Endothelial cell (in vitro differentiated cells): ENCODE measurements around the gene DACH2. TPM values are rescaled to one million over a fixed set of nuclear protein-coding genes. Genes with fewer than 3 reads are reported as not detected.

Experiments used
- DNase-seq: peaks from one replicate; pipeline ENCODE4 v3.0.0; 2021; ENCODE audit warnings: low spot score
- H3K27ac Mint-ChIP-seq: one replicate; pipeline ENCODE4 v1.8.0; 2021; ENCODE audit warnings: mixed read lengths, inconsistent platforms; ENCODE audit not compliant: unreplicated experiment
- H3K27me3 Mint-ChIP-seq: one replicate; pipeline ENCODE4 v1.8.0; 2021; ENCODE audit warnings: mild to moderate bottlenecking, moderate library complexity, mixed read lengths, inconsistent platforms; ENCODE audit not compliant: unreplicated experiment
- H3K36me3 Mint-ChIP-seq: one replicate; pipeline ENCODE4 v1.8.0; 2021; ENCODE audit warnings: mild to moderate bottlenecking, low read depth, mixed read lengths, inconsistent platforms; ENCODE audit not compliant: unreplicated experiment
- H3K4me1 Mint-ChIP-seq: one replicate; pipeline ENCODE4 v1.8.0; 2021; ENCODE audit warnings: mild to moderate bottlenecking, mixed read lengths, inconsistent platforms; ENCODE audit not compliant: unreplicated experiment
- H3K4me3 Mint-ChIP-seq: one replicate; pipeline ENCODE4 v1.8.0; 2021; ENCODE audit warnings: mild to moderate bottlenecking, mixed read lengths, inconsistent platforms; ENCODE audit not compliant: unreplicated experiment
- H3K9me3 Mint-ChIP-seq: one replicate; pipeline ENCODE4 v1.8.0; 2021; ENCODE audit warnings: mixed read lengths, inconsistent platforms; ENCODE audit not compliant: unreplicated experiment
- CTCF ChIP-seq: fragments of 200-600 bp; sonication (generic); IDR thresholded peaks from one replicate; pipeline ENCODE4 v1.5.0; 2021; ENCODE audit warnings: antibody characterized with exemption; ENCODE audit not compliant: unreplicated experiment
- total RNA-seq: library from RNA; stranded (reverse); fragmentation: NEBNext Ultra II Directional; extraction: Animal tissue kit (Norgen Biotek cat#: 25700); gene quantifications from one replicate; pipeline ENCODE4 v1.2.1, GENCODE V29; 2021; ENCODE audit not compliant: unreplicated experiment

The DACH2 gene
- total RNA-seq, 1 donor from 2014 or later = 0.08 TPM

- no peak for DNase-seq
- no peaks in the 10 kb centered on the region for H3K27me3 Mint-ChIP-seq
- no peaks in the 10 kb centered on the region for H3K4me1 Mint-ChIP-seq
- H3K4me3 Mint-ChIP-seq = no peak overlapping the region
- no peaks in the 10 kb centered on the region for H3K36me3 Mint-ChIP-seq
- TF ChIP-seq CTCF = no peak
- no peaks in the 10 kb centered on the region for H3K9me3 Mint-ChIP-seq
- H3K27ac Mint-ChIP-seq = no peak overlapping the region
Observed at GRCh38 chrX:86604607-86605006, 456.4 kb downstream of the DACH2 start.

- no peak for DNase-seq
- Mint-ChIP-seq H3K36me3 (no peaks in the 10 kb centered on the region), H3K4me3 (no peak overlapping the region), H3K27me3 (peaks cover 1% of the 10 kb centered on the region), H3K9me3 (no peaks in the 10 kb centered on the region), H3K27ac (no peak overlapping the region), H3K4me1 (no peaks in the 10 kb centered on the region)
- TF ChIP-seq CTCF = no peak
Observed at GRCh38 chrX:86696951-86697350, 548.7 kb downstream of the DACH2 start.

DNA sequence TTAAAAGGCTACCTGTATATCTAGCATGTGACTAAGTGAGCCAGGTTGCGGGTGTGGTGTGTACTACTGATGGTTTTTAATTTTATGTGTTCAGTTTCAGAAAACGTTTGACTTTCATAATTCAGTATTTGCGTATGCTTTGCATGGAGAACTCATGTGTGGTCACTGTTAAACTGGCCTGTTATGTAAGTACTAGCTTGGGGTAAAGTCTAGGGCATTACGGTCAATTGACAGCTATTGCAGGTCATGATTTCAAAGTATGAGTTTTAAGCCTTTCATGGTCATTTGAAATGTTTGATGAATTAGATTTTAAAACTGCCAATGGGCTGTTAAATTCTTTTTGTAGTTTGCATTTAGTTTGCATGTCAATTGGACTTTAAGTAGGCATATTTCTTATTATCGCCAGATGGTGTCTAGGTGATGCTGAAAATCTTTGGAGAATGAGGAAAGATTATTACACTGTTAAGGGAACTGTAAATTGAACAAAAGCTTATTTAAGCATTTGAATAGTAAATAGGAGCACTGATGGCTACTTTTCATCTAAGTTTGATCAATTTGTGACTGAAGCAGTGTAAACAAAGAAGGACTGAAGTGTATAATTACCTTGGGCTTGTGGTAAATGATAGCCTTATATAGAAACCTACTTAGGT lies 563.4 kb downstream of the DACH2 start:
- TF ChIP-seq CTCF = no peak
- H3K9me3 Mint-ChIP-seq = no peaks in the 10 kb centered on the region
- H3K4me3 Mint-ChIP-seq = no peak overlapping the region

DNA sequence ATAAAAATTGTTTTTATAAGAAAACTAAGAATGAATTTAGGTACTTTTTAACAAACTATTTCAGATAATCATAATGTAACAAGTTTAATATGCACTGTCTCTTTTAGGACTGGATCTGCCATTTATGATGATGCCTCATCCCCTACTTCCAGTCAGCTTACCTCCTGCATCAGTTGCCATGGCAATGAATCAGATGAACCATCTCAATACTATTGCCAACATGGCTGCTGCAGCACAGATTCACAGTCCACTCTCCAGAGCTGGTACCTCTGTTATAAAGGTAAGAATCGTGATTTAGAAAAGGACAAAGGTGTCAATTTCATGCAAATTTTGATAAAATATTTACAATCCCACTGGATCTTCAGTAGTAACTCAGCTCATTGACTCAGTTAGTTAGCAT lies 566.2 kb downstream of the DACH2 start:
- no peak overlapping the region for H3K4me3 Mint-ChIP-seq
- H3K27ac Mint-ChIP-seq = no peak overlapping the region
- no peaks in the 10 kb centered on the region for H3K4me1 Mint-ChIP-seq
- DNase-seq = no peak
- no peaks in the 10 kb centered on the region for H3K27me3 Mint-ChIP-seq
- no peak for TF ChIP-seq CTCF
- H3K36me3 Mint-ChIP-seq = no peaks in the 10 kb centered on the region
- no peaks in the 10 kb centered on the region for H3K9me3 Mint-ChIP-seq

More for the DNA sequence above, 563.4 kb downstream of the DACH2 start:
- H3K4me1 Mint-ChIP-seq = no peaks in the 10 kb centered on the region
- H3K36me3 Mint-ChIP-seq = no peaks in the 10 kb centered on the region
- H3K27ac Mint-ChIP-seq = no peak overlapping the region
- H3K27me3 Mint-ChIP-seq = no peaks in the 10 kb centered on the region
- no peak for DNase-seq

- Mint-ChIP-seq H3K27me3 (no peaks in the 10 kb centered on the region), H3K27ac (no peak overlapping the region)
Observed at GRCh38 chrX:86724277-86724676, 576.0 kb downstream of the DACH2 start.

More at GRCh38 chrX:86724277-86724676, 576.0 kb downstream of the DACH2 start:
- no peak overlapping the region for H3K4me3 Mint-ChIP-seq
- no peaks in the 10 kb centered on the region for H3K9me3 Mint-ChIP-seq
- H3K36me3 Mint-ChIP-seq = no peaks in the 10 kb centered on the region
- H3K4me1 Mint-ChIP-seq = peaks cover 4% of the 10 kb centered on the region
- DNase-seq = no peak
- TF ChIP-seq CTCF = no peak
